ENCODE data around the gene PRSS56. TPM values are rescaled to one million over a fixed set of nuclear protein-coding genes. Genes with fewer than 3 reads are reported as not detected.

Gene PRSS56
- polyA plus RNA-seq, 1 donor (not counting 4 experiments of a cell fraction or from before 2014, with no cell fraction given) = not detected

DNA sequence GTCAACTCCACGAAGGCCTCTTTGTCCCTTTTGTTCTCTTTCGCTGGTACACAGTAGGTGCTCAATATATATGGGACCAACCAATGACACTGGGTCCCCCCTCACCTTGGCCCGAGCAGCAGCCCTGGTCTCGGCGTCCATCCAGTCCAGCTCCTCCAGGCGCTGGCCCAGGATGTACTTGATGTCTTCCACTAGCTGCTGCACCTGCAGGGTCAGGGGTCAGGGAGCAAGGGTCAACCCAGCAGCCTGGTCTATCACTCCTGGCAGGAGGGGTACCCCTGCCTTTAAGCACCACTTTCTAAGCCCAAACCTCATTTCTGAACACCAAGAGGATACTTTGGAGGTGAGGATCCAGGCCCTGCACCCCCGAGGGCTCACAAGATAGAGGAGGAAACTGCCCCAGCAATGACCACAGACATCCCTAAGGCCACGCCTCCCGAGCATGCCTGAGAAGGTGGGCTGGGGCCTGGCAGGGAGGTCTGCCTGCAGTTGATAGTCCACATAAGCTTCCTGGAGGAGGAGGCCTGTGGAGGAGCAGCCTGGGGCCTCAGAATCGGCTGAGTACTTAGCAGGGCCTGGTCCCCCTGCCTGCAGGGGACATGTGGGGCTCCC lies 36.8 kb upstream of the PRSS56 start:
- FAIRE-seq = no peak
- DNase-seq (ENCODE audit: low read depth, low spot score) = no peak
- no peak overlapping the region for H3K4me2 ChIP-seq (ENCODE audit: control insufficient read depth, extremely low read depth, insufficient read depth, low read depth, low read length)
- TF ChIP-seq EZH2 (IDR thresholded peaks at IDR 0.05; ENCODE audit: low read length) = no peak
- TF ChIP-seq, protein P1, sequence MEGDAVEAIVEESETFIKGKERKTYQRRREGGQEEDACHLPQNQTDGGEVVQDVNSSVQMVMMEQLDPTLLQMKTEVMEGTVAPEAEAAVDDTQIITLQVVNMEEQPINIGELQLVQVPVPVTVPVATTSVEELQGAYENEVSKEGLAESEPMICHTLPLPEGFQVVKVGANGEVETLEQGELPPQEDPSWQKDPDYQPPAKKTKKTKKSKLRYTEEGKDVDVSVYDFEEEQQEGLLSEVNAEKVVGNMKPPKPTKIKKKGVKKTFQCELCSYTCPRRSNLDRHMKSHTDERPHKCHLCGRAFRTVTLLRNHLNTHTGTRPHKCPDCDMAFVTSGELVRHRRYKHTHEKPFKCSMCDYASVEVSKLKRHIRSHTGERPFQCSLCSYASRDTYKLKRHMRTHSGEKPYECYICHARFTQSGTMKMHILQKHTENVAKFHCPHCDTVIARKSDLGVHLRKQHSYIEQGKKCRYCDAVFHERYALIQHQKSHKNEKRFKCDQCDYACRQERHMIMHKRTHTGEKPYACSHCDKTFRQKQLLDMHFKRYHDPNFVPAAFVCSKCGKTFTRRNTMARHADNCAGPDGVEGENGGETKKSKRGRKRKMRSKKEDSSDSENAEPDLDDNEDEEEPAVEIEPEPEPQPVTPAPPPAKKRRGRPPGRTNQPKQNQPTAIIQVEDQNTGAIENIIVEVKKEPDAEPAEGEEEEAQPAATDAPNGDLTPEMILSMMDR (optimal IDR thresholded peaks at IDR 0.05 in 1 of 3, IDR thresholded peaks at IDR 0.05 in 1 of 3, conservative IDR thresholded peaks at IDR 0.05 in 1 of 3; ENCODE audit: extremely low read depth in 1 of 3, insufficient read depth in 2 of 3, low read length in 3 of 3) = no peak
- H2AFZ ChIP-seq (ENCODE audit: control insufficient read depth, low read length) = no peak overlapping the region
- no peak overlapping the region for H3K4me3 ChIP-seq (ENCODE audit: control insufficient read depth in 2 of 3, extremely low read depth in 1 of 3, insufficient read depth in 2 of 3, low read depth in 1 of 3, low read length in 3 of 3)
- no peak overlapping the region for H3K27ac ChIP-seq (ENCODE audit: control insufficient read depth, insufficient read depth, low read length)
- H3K27me3 ChIP-seq (ENCODE audit: control insufficient read depth, extremely low read depth, insufficient read depth, low read length) = peaks cover 44% of the 10 kb centered on the region
- no peaks in the 10 kb centered on the region for H3K9me1 ChIP-seq (ENCODE audit: control insufficient read depth, extremely low read depth, insufficient read depth, low read length)
- no peaks in the 10 kb centered on the region for H3K36me3 ChIP-seq (ENCODE audit: control insufficient read depth in 2 of 2, extremely low read depth in 1 of 2, insufficient read depth in 2 of 2, low read length in 2 of 2)
- no peaks in the 10 kb centered on the region for H4K20me1 ChIP-seq (ENCODE audit: control insufficient read depth, extremely low read depth, insufficient read depth, low read length)
- no peaks in the 10 kb centered on the region for H3K9me3 ChIP-seq (ENCODE audit: control insufficient read depth, low read depth, low read length)
- H3K9ac ChIP-seq (ENCODE audit: control insufficient read depth, extremely low read depth, insufficient read depth, low read length) = no peak overlapping the region
- no peaks in the 10 kb centered on the region for H3K4me1 ChIP-seq (ENCODE audit: control insufficient read depth, extremely low read depth, insufficient read depth, low read length)
- no peaks in the 10 kb centered on the region for H3K79me2 ChIP-seq (ENCODE audit: control insufficient read depth, insufficient read depth, low read length)
- dilution Hi-C loops (cut with MboI; ENCODE audit: extremely low pct_ligation_motif_present, low sequenced_read_pairs) = no loop called here

DNA sequence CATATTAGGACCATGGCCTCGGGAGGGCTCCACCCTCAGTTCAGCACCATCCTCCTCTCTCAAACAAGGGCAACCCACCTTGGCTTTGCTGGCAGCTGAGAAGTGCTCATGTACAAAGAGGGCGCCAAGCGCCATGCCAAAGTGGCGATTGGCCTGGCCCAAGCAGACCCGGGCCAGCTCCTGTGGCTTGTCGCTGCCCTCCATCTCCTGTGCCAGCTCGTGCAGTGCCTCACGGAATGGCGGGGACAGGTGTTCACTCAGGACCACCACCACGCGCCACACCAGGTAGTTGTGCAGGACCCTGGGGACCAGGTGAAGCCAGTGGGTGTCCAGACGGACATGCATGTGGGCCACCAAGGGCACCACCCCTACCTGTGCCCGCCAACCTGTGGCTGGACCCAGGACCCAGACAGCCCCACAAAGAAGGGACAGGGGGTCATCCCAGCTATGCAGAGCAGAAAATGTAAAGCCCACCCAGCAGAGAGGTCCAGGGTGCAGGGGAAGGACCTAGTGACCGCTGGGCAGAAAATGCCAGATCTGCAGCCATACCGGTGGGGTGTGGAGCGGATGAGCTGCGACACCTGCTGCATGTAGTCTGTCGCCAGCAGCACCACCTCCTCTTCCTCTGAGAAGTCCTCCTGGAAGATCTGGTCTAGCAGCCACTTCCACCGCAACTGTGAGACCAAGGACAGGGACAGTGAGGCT lies 36.1 kb upstream of the PRSS56 start:
- no peaks in the 10 kb centered on the region for H3K79me2 ChIP-seq (ENCODE audit: control insufficient read depth, insufficient read depth, low read length)
- TF ChIP-seq, protein P1 (optimal IDR thresholded peaks at IDR 0.05 in 1 of 3, IDR thresholded peaks at IDR 0.05 in 1 of 3, conservative IDR thresholded peaks at IDR 0.05 in 1 of 3; ENCODE audit: extremely low read depth in 1 of 3, insufficient read depth in 2 of 3, low read length in 3 of 3) = no peak
- TF ChIP-seq EZH2 (IDR thresholded peaks at IDR 0.05; ENCODE audit: low read length) = no peak
- no peaks in the 10 kb centered on the region for H3K9me1 ChIP-seq (ENCODE audit: control insufficient read depth, extremely low read depth, insufficient read depth, low read length)
- no peaks in the 10 kb centered on the region for H3K9me3 ChIP-seq (ENCODE audit: control insufficient read depth, low read depth, low read length)
- H3K27me3 ChIP-seq (ENCODE audit: control insufficient read depth, extremely low read depth, insufficient read depth, low read length) = peaks cover 50% of the 10 kb centered on the region
- H4K20me1 ChIP-seq (ENCODE audit: control insufficient read depth, extremely low read depth, insufficient read depth, low read length) = no peaks in the 10 kb centered on the region
- no peaks in the 10 kb centered on the region for H3K4me1 ChIP-seq (ENCODE audit: control insufficient read depth, extremely low read depth, insufficient read depth, low read length)
- no peaks in the 10 kb centered on the region for H3K36me3 ChIP-seq (ENCODE audit: control insufficient read depth in 2 of 2, extremely low read depth in 1 of 2, insufficient read depth in 2 of 2, low read length in 2 of 2)
- H3K27ac ChIP-seq (ENCODE audit: control insufficient read depth, insufficient read depth, low read length) = no peak overlapping the region
- DNase-seq (ENCODE audit: low read depth, low spot score) (no peak), FAIRE-seq (no peak)
- H3K4me2 ChIP-seq (ENCODE audit: control insufficient read depth, extremely low read depth, insufficient read depth, low read depth, low read length) = no peak overlapping the region
- H2AFZ ChIP-seq (ENCODE audit: control insufficient read depth, low read length) = no peak overlapping the region
- dilution Hi-C loops (cut with MboI; ENCODE audit: extremely low pct_ligation_motif_present, low sequenced_read_pairs) = no loop called here
- no peak overlapping the region for H3K9ac ChIP-seq (ENCODE audit: control insufficient read depth, extremely low read depth, insufficient read depth, low read length)
- no peak overlapping the region for H3K4me3 ChIP-seq (ENCODE audit: control insufficient read depth in 2 of 3, extremely low read depth in 1 of 3, insufficient read depth in 2 of 3, low read depth in 1 of 3, low read length in 3 of 3)
